ENCODE measurements around the gene LHPP.

DNA sequence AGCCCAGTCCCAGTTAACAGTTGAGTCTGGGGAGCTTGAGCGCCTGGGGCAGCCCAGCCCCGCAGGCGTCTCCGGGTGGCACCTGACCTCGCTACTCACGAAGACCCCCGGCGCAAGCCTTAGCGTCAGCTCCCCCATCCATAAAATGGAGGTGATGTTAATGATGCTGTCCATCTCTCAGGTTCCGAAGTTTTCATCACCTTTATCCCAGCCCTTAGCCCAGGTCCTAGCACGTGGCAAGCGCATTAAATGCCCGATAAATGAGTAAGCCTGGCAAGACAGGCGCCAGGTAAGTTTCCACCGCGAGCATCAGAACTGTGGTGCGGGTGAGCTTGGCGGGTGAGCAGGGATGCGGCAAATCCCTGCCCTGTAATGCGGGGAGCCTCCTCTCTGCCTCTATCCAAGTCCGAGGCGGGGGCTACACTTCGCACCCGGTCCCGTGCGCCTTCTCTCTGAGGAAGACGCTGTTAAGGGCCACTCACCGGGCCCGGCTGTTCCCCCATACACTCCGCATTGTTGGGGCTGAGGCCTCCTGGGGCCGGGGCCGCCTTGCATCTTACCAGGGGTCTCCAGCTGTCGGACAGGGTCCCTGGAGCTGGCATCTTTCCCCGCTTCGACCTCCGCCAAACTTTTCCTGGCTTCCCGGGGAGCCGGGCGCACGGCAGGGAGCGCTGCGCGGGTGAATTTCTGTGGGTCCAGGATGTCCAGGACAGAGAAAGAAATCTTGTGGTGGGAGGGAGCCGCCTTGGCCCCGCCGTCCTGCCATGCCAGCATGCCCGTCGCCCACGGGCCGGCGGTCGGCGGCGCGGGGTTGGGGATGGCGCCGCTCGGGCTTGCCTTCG lies 12.2 kb upstream of the LHPP start:
- TF ChIP-seq POLR2AphosphoS5 (IDR thresholded peaks at IDR 0.05; ENCODE audit: borderline replicate concordance, low read depth, low read length) (no peak), EZH2 (IDR thresholded peaks at IDR 0.05) (no peak)

Data from SK-N-MC (cell line).